ENCODE results near the gene MC1R.

The MC1R gene

GRCh38 chr16:89919535-89920406, 1.1 kb downstream of the MC1R start:
- no peak overlapping the region for H3K4me2 ChIP-seq (ENCODE audit: insufficient read depth, low read length)
- DNase-seq, result no peak

GRCh38 chr16:89920723-89921122, 2.1 kb downstream of the MC1R start:
- ATAC-seq (ENCODE audit: insufficient read depth, low read depth) (no peak), DNase-seq (no peak)
- TF ChIP-seq EZH2 (IDR thresholded peaks at IDR 0.05; ENCODE audit: borderline replicate concordance, low read depth, low read length, severe bottlenecking), result no peak
- no peak for TF ChIP-seq CTCF (IDR thresholded peaks at IDR 0.05; ENCODE audit: borderline replicate concordance, extremely low read depth, low read length, poor library complexity, severe bottlenecking)
- H3K4me3 ChIP-seq (ENCODE audit: low read depth in 1 of 2, low read length in 2 of 2), result no peak overlapping the region
- H3K9ac ChIP-seq (ENCODE audit: low read depth, low read length), result no peak overlapping the region
- no peaks in the 10 kb centered on the region for H3K79me2 ChIP-seq (ENCODE audit: insufficient read depth, low read length)
- H3K9me3 ChIP-seq (ENCODE audit: insufficient read depth, low read length, severe bottlenecking), result no peaks in the 10 kb centered on the region
- H3K4me2 ChIP-seq (ENCODE audit: insufficient read depth, low read length), result no peak overlapping the region
- peaks cover 65% of the 10 kb centered on the region for H4K20me1 ChIP-seq (ENCODE audit: insufficient read depth, low read length)
- no peaks in the 10 kb centered on the region for H3K36me3 ChIP-seq (ENCODE audit: insufficient read depth, low read length)
- peaks cover 40% of the 10 kb centered on the region for H3K4me1 ChIP-seq (ENCODE audit: insufficient read depth, low read length)
- peaks cover 36% of the 10 kb centered on the region for H3K27me3 ChIP-seq (ENCODE audit: insufficient read depth, low read length, poor library complexity)
- H3K27ac ChIP-seq (ENCODE audit: low read length), result no peak overlapping the region
- no peak overlapping the region for H2AFZ ChIP-seq (ENCODE audit: low read depth, low read length)

More at GRCh38 chr16:89919535-89920406, 1.1 kb downstream of the MC1R start:
- H3K27ac ChIP-seq (ENCODE audit: low read length), result no peak overlapping the region
- no peak overlapping the region for H3K4me3 ChIP-seq (ENCODE audit: low read depth in 1 of 2, low read length in 2 of 2)
- TF ChIP-seq EZH2 (IDR thresholded peaks at IDR 0.05; ENCODE audit: borderline replicate concordance, low read depth, low read length, severe bottlenecking), result no peak
- no peak for TF ChIP-seq CTCF (IDR thresholded peaks at IDR 0.05; ENCODE audit: borderline replicate concordance, extremely low read depth, low read length, poor library complexity, severe bottlenecking)
- no peaks in the 10 kb centered on the region for H3K9me3 ChIP-seq (ENCODE audit: insufficient read depth, low read length, severe bottlenecking)
- no peaks in the 10 kb centered on the region for H3K36me3 ChIP-seq (ENCODE audit: insufficient read depth, low read length)
- H3K9ac ChIP-seq (ENCODE audit: low read depth, low read length), result no peak overlapping the region
- H3K79me2 ChIP-seq (ENCODE audit: insufficient read depth, low read length), result no peaks in the 10 kb centered on the region
- no peak overlapping the region for H2AFZ ChIP-seq (ENCODE audit: low read depth, low read length)
- peaks cover 72% of the 10 kb centered on the region for H4K20me1 ChIP-seq (ENCODE audit: insufficient read depth, low read length)
- H3K4me1 ChIP-seq (ENCODE audit: insufficient read depth, low read length), result peaks cover 36% of the 10 kb centered on the region
- peaks cover 32% of the 10 kb centered on the region for H3K27me3 ChIP-seq (ENCODE audit: insufficient read depth, low read length, poor library complexity)
- no peak for ATAC-seq (ENCODE audit: insufficient read depth, low read depth)

- H3K9me3 ChIP-seq (ENCODE audit: insufficient read depth, low read length, severe bottlenecking), result no peaks in the 10 kb centered on the region
- no peak overlapping the region for H3K9ac ChIP-seq (ENCODE audit: low read depth, low read length)
- TF ChIP-seq EZH2 (IDR thresholded peaks at IDR 0.05; ENCODE audit: borderline replicate concordance, low read depth, low read length, severe bottlenecking) (no peak), CTCF (IDR thresholded peaks at IDR 0.05; ENCODE audit: borderline replicate concordance, extremely low read depth, low read length, poor library complexity, severe bottlenecking) (no peak)
- H3K4me2 ChIP-seq (ENCODE audit: insufficient read depth, low read length), result no peak overlapping the region
- no peak overlapping the region for H3K27ac ChIP-seq (ENCODE audit: low read length)
- peaks cover 40% of the 10 kb centered on the region for H3K4me1 ChIP-seq (ENCODE audit: insufficient read depth, low read length)
- H3K79me2 ChIP-seq (ENCODE audit: insufficient read depth, low read length), result no peaks in the 10 kb centered on the region
- ATAC-seq (ENCODE audit: insufficient read depth, low read depth), result no peak
- H3K36me3 ChIP-seq (ENCODE audit: insufficient read depth, low read length), result no peaks in the 10 kb centered on the region
- H4K20me1 ChIP-seq (ENCODE audit: insufficient read depth, low read length), result peaks cover 63% of the 10 kb centered on the region
- no peak overlapping the region for H3K4me3 ChIP-seq (ENCODE audit: low read depth in 1 of 2, low read length in 2 of 2)
- peaks cover 39% of the 10 kb centered on the region for H3K27me3 ChIP-seq (ENCODE audit: insufficient read depth, low read length, poor library complexity)
- no peak overlapping the region for H2AFZ ChIP-seq (ENCODE audit: low read depth, low read length)
- no peak for DNase-seq
These were observed 2.6 kb downstream of the MC1R start for GRCh38 chr16:89921131-89921701.

All from DND-41 (cell line).